Measurements from ENCODE around the gene LRBA. TPM values are rescaled to one million over a fixed set of nuclear protein-coding genes. Genes with fewer than 3 reads are reported as not detected.

Gene LRBA
- polyA plus RNA-seq, 4 donors: 14.9 to 62.2 (median 19.6) TPM

- Histone ChIP-seq H3K4me1 (ENCODE audit: control insufficient read depth in 3 of 3, insufficient read depth in 2 of 3, low read depth in 1 of 3, low read length in 2 of 3) (peaks cover 0 to 3% (median 0%) of the 10 kb centered on the region in 3 donors), H3K27ac (ENCODE audit: low read depth in 1 of 3, low read length in 2 of 3) (no peak overlapping the region), H3K36me3 (ENCODE audit: control insufficient read depth in 3 of 3, insufficient read depth in 2 of 3, low read depth in 1 of 3, low read length in 3 of 3) (peaks cover 0 to 3% (median 0%) of the 10 kb centered on the region in 3 donors), H3K9me3 (ENCODE audit: control insufficient read depth in 2 of 2, insufficient read depth in 1 of 2, low read depth in 1 of 2, low read length in 1 of 2) (peaks cover 0 to 16% of the 10 kb centered on the region in 2 donors), H3K4me3 (ENCODE audit: low read depth in 1 of 3, low read length in 3 of 3) (no peak overlapping the region), H3K27me3 (ENCODE audit: control insufficient read depth in 3 of 3, insufficient read depth in 3 of 3, low read length in 3 of 3) (no peaks in the 10 kb centered on the region)
- WGBS, 3 donors: 90 to 99% (median 93%) methylated on average over 2 of the region's 2 CpGs
- FAIRE-seq: no peak
- no peak for DNase-seq
Observed at GRCh38 chr4:150950657-150951288, 64.3 kb downstream of the LRBA start.

- Histone ChIP-seq H3K36me3 (ENCODE audit: control insufficient read depth in 3 of 3, insufficient read depth in 2 of 3, low read depth in 1 of 3, low read length in 3 of 3) (peaks cover 0 to 3% (median 0%) of the 10 kb centered on the region in 3 donors), H3K27me3 (ENCODE audit: control insufficient read depth in 3 of 3, insufficient read depth in 3 of 3, low read length in 3 of 3) (no peaks in the 10 kb centered on the region), H3K4me3 (ENCODE audit: low read depth in 1 of 3, low read length in 3 of 3) (no peak overlapping the region), H3K27ac (ENCODE audit: low read depth in 1 of 3, low read length in 2 of 3) (no peak overlapping the region), H3K9me3 (ENCODE audit: control insufficient read depth in 2 of 2, insufficient read depth in 1 of 2, low read depth in 1 of 2, low read length in 1 of 2) (peaks cover 0 to 10% of the 10 kb centered on the region in 2 donors), H3K4me1 (ENCODE audit: control insufficient read depth in 3 of 3, insufficient read depth in 2 of 3, low read depth in 1 of 3, low read length in 2 of 3) (peaks cover 0 to 3% (median 0%) of the 10 kb centered on the region in 3 donors)
- FAIRE-seq (no peak), DNase-seq (peak; percentile 20 to 39)
Observed at GRCh38 chr4:150949943-150950342, 65.1 kb downstream of the LRBA start.

- 91 to 100% (median 96%) methylated on average over 2 of the region's 2 CpGs for WGBS, 3 donors
- H3K4me1 ChIP-seq (ENCODE audit: control insufficient read depth in 3 of 3, insufficient read depth in 2 of 3, low read depth in 1 of 3, low read length in 2 of 3): peaks cover 0 to 3% (median 0%) of the 10 kb centered on the region in 3 donors
- H3K9me3 ChIP-seq (ENCODE audit: control insufficient read depth in 2 of 2, insufficient read depth in 1 of 2, low read depth in 1 of 2, low read length in 1 of 2): peaks cover 0 to 8% of the 10 kb centered on the region in 2 donors
- no peak overlapping the region for H3K27ac ChIP-seq (ENCODE audit: low read depth in 1 of 3, low read length in 2 of 3)
- no peak for DNase-seq
- H3K4me3 ChIP-seq (ENCODE audit: low read depth in 1 of 3, low read length in 3 of 3): no peak overlapping the region
- peaks cover 0 to 3% (median 0%) of the 10 kb centered on the region in 3 donors for H3K36me3 ChIP-seq (ENCODE audit: control insufficient read depth in 3 of 3, insufficient read depth in 2 of 3, low read depth in 1 of 3, low read length in 3 of 3)
- FAIRE-seq: no peak
- no peaks in the 10 kb centered on the region for H3K27me3 ChIP-seq (ENCODE audit: control insufficient read depth in 3 of 3, insufficient read depth in 3 of 3, low read length in 3 of 3)
Observed at GRCh38 chr4:150949342-150949741, 65.7 kb downstream of the LRBA start.

- DNase-seq (no peak), FAIRE-seq (peak; percentile 23)
- 93 to 95% (median 94%) methylated on average over 2 of the region's 2 CpGs for WGBS, 3 donors
- Histone ChIP-seq H3K27me3 (ENCODE audit: control insufficient read depth in 3 of 3, insufficient read depth in 3 of 3, low read length in 3 of 3) (no peaks in the 10 kb centered on the region), H3K36me3 (ENCODE audit: control insufficient read depth in 3 of 3, insufficient read depth in 2 of 3, low read depth in 1 of 3, low read length in 3 of 3) (peaks cover 0 to 3% (median 0%) of the 10 kb centered on the region in 3 donors), H3K27ac (ENCODE audit: low read depth in 1 of 3, low read length in 2 of 3) (no peak overlapping the region), H3K4me3 (ENCODE audit: low read depth in 1 of 3, low read length in 3 of 3) (no peak overlapping the region), H3K4me1 (ENCODE audit: control insufficient read depth in 3 of 3, insufficient read depth in 2 of 3, low read depth in 1 of 3, low read length in 2 of 3) (peaks cover 0 to 3% (median 0%) of the 10 kb centered on the region in 3 donors), H3K9me3 (ENCODE audit: control insufficient read depth in 2 of 2, insufficient read depth in 1 of 2, low read depth in 1 of 2, low read length in 1 of 2) (peaks cover 0 to 8% of the 10 kb centered on the region in 2 donors)
Observed at GRCh38 chr4:150948710-150949109, 66.4 kb downstream of the LRBA start.

DNA sequence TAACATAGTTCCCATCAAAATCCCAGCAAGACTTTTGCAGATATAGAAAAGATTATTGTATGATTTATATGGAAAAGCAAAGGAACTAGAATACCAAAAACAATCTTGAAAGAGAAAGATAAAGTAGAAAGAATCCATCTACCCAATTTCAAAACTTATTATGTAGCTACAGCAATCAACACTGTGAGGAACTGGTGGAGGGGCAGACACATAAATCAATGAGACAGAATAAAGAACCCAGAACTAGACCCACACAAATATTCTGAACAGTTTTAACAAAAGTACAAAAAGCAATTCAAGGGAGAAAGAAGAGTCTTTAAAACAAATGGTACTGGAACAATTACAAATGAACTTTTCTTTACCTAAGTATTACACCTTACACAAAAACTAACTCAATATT lies 67.0 kb downstream of the LRBA start:
- peaks cover 0 to 2% of the 10 kb centered on the region in 2 donors for H3K9me3 ChIP-seq (ENCODE audit: control insufficient read depth in 2 of 2, insufficient read depth in 1 of 2, low read depth in 1 of 2, low read length in 1 of 2)
- FAIRE-seq: no peak
- H3K27ac ChIP-seq (ENCODE audit: low read depth in 1 of 3, low read length in 2 of 3): no peak overlapping the region
- H3K27me3 ChIP-seq (ENCODE audit: control insufficient read depth in 3 of 3, insufficient read depth in 3 of 3, low read length in 3 of 3): no peaks in the 10 kb centered on the region
- H3K4me1 ChIP-seq (ENCODE audit: control insufficient read depth in 3 of 3, insufficient read depth in 2 of 3, low read depth in 1 of 3, low read length in 2 of 3): peaks cover 0 to 3% (median 0%) of the 10 kb centered on the region in 3 donors
- no peak for DNase-seq
- no peak overlapping the region for H3K4me3 ChIP-seq (ENCODE audit: low read depth in 1 of 3, low read length in 3 of 3)
- no peaks in the 10 kb centered on the region for H3K36me3 ChIP-seq (ENCODE audit: control insufficient read depth in 3 of 3, insufficient read depth in 2 of 3, low read depth in 1 of 3, low read length in 3 of 3)

GRCh38 chr4:150944660-150945059 lies 70.4 kb downstream of the LRBA start:
- WGBS, 3 donors: 86 to 94% (median 89%) methylated on average over 6 of the region's 6 CpGs
- Histone ChIP-seq H3K4me3 (ENCODE audit: low read depth in 1 of 3, low read length in 3 of 3) (no peak overlapping the region), H3K9me3 (ENCODE audit: control insufficient read depth in 2 of 2, insufficient read depth in 1 of 2, low read depth in 1 of 2, low read length in 1 of 2) (peaks cover 0 to 2% of the 10 kb centered on the region in 2 donors), H3K36me3 (ENCODE audit: control insufficient read depth in 3 of 3, insufficient read depth in 2 of 3, low read depth in 1 of 3, low read length in 3 of 3) (no peaks in the 10 kb centered on the region), H3K27ac (ENCODE audit: low read depth in 1 of 3, low read length in 2 of 3) (no peak overlapping the region), H3K4me1 (ENCODE audit: control insufficient read depth in 3 of 3, insufficient read depth in 2 of 3, low read depth in 1 of 3, low read length in 2 of 3) (no peaks in the 10 kb centered on the region), H3K27me3 (ENCODE audit: control insufficient read depth in 3 of 3, insufficient read depth in 3 of 3, low read length in 3 of 3) (no peaks in the 10 kb centered on the region)
- FAIRE-seq (no peak), DNase-seq (no peak)

- Histone ChIP-seq H3K36me3 (ENCODE audit: control insufficient read depth in 3 of 3, insufficient read depth in 2 of 3, low read depth in 1 of 3, low read length in 3 of 3) (no peaks in the 10 kb centered on the region), H3K27ac (ENCODE audit: low read depth in 1 of 3, low read length in 2 of 3) (no peak overlapping the region), H3K9me3 (ENCODE audit: control insufficient read depth in 2 of 2, insufficient read depth in 1 of 2, low read depth in 1 of 2, low read length in 1 of 2) (peaks cover 0 to 2% of the 10 kb centered on the region in 2 donors), H3K4me3 (ENCODE audit: low read depth in 1 of 3, low read length in 3 of 3) (no peak overlapping the region), H3K4me1 (ENCODE audit: control insufficient read depth in 3 of 3, insufficient read depth in 2 of 3, low read depth in 1 of 3, low read length in 2 of 3) (no peaks in the 10 kb centered on the region), H3K27me3 (ENCODE audit: control insufficient read depth in 3 of 3, insufficient read depth in 3 of 3, low read length in 3 of 3) (no peaks in the 10 kb centered on the region)
- 70 to 77% (median 74%) methylated on average over 2 of the region's 2 CpGs for WGBS, 3 donors
- FAIRE-seq: no peak
- DNase-seq: no peak
Observed at GRCh38 chr4:150943818-150944217, 71.3 kb downstream of the LRBA start.

- peaks cover 0 to 2% of the 10 kb centered on the region in 2 donors for H3K9me3 ChIP-seq (ENCODE audit: control insufficient read depth in 2 of 2, insufficient read depth in 1 of 2, low read depth in 1 of 2, low read length in 1 of 2)
- DNase-seq (no peak), FAIRE-seq (no peak)
- no peak overlapping the region for H3K27ac ChIP-seq (ENCODE audit: low read depth in 1 of 3, low read length in 2 of 3)
- H3K4me1 ChIP-seq (ENCODE audit: control insufficient read depth in 3 of 3, insufficient read depth in 2 of 3, low read depth in 1 of 3, low read length in 2 of 3): no peaks in the 10 kb centered on the region
- H3K36me3 ChIP-seq (ENCODE audit: control insufficient read depth in 3 of 3, insufficient read depth in 2 of 3, low read depth in 1 of 3, low read length in 3 of 3): no peaks in the 10 kb centered on the region
- H3K4me3 ChIP-seq (ENCODE audit: low read depth in 1 of 3, low read length in 3 of 3): no peak overlapping the region
- H3K27me3 ChIP-seq (ENCODE audit: control insufficient read depth in 3 of 3, insufficient read depth in 3 of 3, low read length in 3 of 3): no peaks in the 10 kb centered on the region
Observed at GRCh38 chr4:150943126-150943525, 72.0 kb downstream of the LRBA start.

- H3K4me3 ChIP-seq (ENCODE audit: low read depth in 1 of 3, low read length in 3 of 3): no peak overlapping the region
- no peaks in the 10 kb centered on the region for H3K36me3 ChIP-seq (ENCODE audit: control insufficient read depth in 3 of 3, insufficient read depth in 2 of 3, low read depth in 1 of 3, low read length in 3 of 3)
- H3K9me3 ChIP-seq (ENCODE audit: control insufficient read depth in 2 of 2, insufficient read depth in 1 of 2, low read depth in 1 of 2, low read length in 1 of 2): peaks cover 0 to 2% of the 10 kb centered on the region in 2 donors
- H3K4me1 ChIP-seq (ENCODE audit: control insufficient read depth in 3 of 3, insufficient read depth in 2 of 3, low read depth in 1 of 3, low read length in 2 of 3): no peaks in the 10 kb centered on the region
- no peaks in the 10 kb centered on the region for H3K27me3 ChIP-seq (ENCODE audit: control insufficient read depth in 3 of 3, insufficient read depth in 3 of 3, low read length in 3 of 3)
- DNase-seq: no peak
- no peak overlapping the region for H3K27ac ChIP-seq (ENCODE audit: low read depth in 1 of 3, low read length in 2 of 3)
- FAIRE-seq: no peak
Observed at GRCh38 chr4:150942539-150942938, 72.5 kb downstream of the LRBA start.
